GM18502 (cell line): ENCODE measurements around the gene MACROD2.

Source experiments
- ATAC-seq: cut with Tn5 transposase; IDR thresholded peaks from one replicate; pipeline ENCODE4 v1.9.1; 2021; ENCODE audit warnings: mild to moderate bottlenecking; ENCODE audit not compliant: unreplicated experiment, poor library complexity

MACROD2 gene

DNA sequence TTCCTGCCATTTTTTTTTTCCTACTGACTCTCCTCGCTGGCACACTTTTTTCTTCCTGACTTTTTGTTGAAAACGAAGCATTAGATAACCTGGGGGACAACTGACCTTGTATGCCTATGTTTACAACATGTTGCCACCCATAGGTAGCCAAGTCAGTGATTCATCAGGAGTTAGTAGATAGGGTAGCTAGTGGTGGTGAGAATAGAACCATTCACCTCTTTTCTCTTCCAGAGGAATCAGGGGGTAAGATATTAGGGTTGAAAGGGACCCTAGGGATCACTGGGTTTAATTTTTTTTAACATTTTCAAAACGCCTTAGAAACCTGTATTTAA, 770.0 kb downstream of the MACROD2 start:
- ATAC-seq, result no peak

DNA sequence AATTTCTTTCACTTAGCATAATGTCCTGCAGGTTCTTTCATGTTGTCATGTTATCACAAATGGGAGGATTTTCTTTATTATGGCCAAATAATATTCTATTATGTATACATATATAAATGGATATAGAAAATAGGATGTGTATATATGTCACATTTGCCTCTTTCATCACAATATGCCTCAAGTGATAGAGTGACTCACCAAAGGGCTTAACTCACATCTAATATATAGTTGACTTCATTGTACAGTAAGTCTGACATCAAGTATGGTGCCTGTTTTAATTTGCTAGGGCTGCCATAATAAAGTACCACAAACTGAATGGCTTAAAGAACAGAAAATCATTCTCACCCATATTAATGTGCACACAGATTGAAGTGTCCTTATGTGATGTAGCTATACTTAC, 778.2 kb downstream of the MACROD2 start:
- ATAC-seq, result no peak

DNA sequence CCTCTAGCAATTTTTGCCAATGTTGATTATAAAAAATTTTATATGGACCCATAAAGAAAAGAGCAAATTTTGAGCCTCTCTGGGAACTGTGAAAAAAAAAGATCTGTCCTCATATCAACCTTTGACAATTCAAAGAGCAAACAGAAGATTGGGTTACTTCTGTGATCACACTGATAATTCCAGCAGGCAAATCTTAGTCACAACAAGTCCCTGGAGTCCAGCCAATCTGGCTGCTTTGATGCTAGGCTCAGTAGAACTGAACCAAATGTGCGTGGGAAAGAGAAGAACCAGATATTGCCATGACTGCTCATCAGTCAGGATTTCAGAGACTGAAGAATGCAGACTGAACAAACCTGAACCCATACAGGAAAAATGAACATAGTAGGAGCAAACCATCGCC, 780.5 kb downstream of the MACROD2 start:
- ATAC-seq, result no peak

DNA sequence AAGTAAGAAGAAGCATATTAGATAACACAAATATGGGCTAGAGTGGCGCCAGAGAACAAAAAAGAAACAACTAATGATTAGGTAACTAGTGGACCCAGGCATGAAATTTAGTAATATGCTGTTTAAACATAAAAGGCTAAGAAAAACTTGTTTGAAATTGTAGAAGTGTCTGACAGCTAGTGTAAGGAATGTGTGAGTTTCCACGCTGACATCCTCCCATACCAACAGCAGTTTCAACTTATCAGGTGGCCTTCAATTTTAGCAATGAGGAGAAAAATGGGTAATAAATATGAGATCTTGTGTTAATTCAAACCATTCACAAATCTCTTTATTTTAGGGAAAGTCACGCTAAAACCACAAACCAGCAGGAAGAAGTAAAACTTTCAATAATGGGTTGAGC, 782.3 kb downstream of the MACROD2 start:
- no peak for ATAC-seq

DNA sequence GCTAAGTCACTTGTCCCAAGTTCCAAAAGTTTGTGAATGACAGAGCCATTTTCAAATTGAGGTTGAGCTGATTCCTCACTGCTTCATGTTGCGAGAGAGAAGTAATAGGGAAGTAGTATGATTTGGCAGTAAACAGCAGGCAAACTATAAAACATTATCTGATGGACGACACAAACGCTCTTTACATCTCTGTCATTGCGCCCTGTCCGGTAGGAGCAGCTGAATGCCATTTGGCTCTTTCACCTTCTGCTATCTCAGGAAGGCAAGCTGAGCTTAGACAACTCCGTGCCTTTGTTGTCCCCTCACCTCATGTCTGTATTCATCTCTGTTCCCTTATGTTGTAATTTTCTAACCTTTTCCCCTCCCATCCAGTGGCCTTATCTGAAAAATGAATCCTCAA, 782.8 kb downstream of the MACROD2 start:
- ATAC-seq, result no peak

DNA sequence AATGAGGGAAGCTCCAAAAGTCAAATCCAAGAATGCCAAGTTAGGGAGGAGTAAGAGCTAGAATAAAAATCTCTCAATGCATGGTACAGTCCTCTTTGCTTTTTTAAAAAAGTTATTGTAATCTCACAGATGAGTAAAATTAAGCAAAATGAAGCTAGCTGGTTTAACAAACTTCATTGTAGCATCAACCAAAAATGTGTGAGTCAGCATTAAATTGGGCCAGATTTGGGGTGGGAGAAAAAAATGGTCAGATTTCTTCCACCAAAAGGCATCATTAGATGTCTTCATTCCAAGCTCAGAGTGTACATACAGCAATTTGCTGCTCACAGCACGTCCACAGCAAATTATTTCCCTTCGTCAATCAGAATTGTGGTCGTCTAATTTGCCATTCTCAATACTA, 783.6 kb downstream of the MACROD2 start:
- ATAC-seq, result no peak

DNA sequence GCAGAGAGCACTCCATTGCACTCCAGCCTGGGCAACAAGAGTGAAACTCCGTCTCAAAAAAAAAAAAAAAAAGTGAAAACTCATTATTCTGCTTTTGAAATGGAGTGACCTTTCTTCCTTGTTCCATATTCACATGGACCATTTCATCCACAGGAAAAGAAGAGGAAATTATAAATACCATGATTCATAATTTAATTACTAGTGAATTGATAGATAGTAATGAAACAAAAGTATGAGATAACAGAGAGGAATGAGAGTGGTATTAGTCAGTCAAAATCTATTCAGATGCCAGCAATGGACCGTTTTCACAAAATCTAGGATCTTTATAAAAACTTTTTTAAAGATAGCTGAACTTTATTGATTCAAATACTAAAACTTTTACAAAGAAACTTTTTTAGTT, 785.2 kb downstream of the MACROD2 start:
- no peak for ATAC-seq

DNA sequence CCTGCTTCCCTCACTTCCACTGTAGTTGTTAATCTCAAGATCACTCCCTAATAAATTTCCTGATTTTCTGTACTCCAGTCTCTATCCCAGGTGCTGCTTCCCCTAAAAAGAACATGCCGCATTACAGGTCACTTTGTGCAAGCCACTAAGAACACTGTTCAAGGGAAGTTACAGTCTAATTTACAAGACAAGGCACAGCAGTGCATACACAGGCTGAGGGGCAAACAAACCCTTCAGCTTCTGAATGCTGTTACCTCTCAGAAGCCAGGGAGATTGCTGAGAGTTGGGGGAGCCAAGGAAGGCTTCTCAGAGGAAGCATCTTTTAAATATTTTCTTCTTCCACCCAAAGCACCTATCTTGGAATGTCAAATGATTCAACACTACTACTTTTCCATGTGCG, 787.4 kb downstream of the MACROD2 start:
- no peak for ATAC-seq

DNA sequence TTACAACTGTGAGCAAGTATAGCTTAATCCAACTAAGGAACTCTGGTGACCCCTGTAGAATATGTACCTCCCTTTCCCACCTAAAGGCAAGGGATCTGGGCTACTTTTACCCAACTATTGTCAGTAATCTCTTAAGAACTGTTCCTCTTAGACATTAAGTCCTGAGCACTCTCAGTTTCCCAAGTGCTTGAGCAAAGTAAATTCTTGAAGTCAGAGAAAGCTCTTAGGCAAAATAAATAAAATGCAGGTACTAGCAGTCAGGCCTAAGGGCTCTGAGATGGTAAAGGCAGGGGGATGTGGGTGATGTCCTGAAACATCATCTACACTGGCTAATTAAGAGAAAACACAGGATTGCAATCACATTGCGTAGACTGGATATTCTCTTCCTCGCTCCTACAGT, 788.5 kb downstream of the MACROD2 start:
- ATAC-seq, result no peak

DNA sequence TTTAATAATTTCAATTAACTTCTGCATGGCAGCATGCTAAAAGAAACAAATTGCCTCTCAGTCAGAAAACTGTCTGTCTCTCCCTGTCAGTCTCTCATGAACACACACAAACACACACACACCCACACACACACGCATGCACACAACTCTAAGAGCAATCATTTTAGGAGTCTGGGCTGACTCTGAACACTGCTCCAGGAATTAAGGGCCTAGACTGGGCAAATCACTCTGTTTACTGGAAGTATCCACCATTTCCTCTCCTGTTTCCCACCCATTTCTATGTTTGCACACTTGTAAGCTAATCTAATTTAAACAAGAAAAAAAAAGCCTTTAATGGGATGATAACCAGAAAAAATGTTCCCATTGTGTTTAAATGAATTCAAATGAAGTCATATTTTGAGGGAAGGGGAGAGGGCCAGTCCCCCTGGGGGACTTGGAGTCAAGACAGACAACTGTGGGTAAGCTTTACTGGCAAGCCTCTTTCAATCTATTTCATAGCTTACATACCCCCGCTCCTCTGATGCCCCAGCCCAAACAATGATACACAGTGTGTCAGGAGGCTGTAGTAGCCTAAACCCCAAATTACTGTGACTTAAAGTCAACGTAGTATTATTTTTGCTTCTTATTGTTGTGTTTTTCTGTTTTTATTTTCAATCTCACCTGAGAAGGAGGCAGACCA, 789.9 kb downstream of the MACROD2 start:
- no peak for ATAC-seq

DNA sequence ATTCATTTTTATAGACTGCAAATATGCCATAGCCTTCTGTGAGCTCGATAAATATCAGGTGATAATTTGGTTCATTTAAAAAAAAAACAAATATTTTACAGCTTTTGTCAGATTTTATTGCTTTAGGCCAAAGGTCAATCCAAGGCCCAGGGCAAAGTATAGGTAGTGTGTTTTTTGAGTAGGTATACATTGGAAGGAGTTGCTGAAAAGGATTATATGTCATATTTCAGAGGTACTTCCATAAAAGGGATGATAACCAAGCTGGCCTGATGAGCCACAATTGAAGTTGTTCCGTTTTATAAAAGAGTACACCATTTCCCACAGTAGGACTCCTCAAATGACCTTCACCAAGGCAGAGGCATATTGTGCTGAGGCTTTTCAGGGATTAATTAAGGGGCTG, 794.9 kb downstream of the MACROD2 start:
- ATAC-seq, result no peak

DNA sequence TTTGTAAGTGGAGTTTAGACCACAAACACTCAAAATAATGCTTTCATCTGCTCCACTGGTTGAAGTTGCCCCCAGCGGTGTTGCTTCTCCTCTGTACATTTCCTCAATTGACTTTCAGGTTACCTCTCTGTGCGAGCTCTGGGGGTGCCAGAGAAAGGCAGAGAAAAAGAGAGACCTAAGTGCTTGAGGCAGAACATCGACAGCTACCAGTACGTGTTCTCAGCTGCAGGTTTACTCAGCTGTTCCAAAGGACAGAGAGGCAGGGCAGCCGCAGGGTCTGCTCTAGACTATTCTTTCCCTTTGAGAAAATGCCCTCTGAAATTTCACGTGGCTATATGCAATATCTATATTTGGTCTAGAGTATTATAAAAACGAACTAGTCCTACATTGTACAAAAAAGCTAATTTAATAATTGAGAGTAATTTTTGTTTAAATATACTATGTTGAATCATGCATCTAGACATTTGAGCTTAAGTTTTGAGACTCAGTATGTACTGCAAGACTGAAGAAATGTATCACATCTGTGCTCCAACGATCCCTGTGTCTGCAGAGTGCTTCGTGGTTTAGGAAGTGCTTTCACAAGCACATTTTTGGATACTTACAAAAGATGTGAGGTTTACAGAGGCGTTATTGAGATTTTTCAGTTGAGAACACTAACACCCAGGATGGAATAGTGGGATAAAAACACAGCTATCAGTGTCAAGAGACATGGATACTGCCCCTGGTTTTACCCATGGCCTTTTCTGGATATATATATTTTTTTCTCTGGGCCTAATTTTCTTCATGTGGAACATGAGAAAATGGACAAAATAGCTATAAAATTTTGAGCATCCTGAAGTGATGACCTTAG, 795.7 kb downstream of the MACROD2 start:
- no peak for ATAC-seq

DNA sequence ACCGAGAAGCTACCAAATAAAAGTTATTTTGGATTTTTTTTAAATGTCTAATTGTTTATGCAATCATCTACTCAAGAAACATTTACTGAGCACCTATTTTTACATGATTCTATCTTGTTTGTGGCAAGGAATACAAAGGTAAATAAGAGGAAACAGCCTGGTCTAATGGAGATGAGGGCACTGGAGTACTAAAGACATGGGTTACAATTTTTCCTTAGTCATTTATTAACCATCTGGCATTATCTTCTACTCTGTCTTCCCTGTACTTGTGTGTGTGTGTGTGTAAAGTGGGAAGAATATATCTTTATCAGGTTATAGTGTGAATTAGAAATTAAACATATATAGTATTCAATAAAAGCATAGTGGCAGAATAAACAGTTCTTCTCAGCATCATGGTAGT, 797.6 kb downstream of the MACROD2 start:
- no peak for ATAC-seq

DNA sequence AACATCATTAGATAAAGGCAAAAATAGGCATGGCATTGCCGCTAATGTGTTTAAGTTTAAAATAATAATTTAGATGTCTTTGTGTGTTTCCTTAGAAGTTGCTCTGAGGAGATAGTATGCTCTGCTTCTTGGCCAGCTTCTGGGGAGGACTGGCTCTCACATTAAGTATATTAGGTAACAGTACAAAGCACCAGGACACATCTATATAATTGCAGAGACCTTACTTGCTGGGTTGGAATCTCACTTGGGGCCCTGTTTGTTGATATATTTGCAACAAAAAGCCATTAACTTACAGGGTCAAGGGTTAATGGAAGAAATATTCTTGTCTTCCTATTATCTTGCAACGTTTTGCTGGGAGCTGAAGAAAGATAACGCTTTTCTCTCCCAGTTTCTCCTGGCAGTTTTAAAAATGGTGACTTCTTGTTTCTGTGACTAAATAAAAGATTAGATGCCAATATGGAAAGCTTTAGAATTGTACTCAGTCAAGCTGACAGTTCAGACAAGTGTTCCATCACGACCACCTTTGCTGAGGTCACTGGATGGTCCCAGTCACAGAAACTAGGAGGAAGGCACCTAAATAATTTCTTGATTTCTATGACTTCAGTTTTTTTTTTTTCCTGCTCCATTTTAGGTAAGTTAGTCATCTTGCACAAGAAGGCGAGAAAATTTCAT, 804.4 kb downstream of the MACROD2 start:
- no peak for ATAC-seq

DNA sequence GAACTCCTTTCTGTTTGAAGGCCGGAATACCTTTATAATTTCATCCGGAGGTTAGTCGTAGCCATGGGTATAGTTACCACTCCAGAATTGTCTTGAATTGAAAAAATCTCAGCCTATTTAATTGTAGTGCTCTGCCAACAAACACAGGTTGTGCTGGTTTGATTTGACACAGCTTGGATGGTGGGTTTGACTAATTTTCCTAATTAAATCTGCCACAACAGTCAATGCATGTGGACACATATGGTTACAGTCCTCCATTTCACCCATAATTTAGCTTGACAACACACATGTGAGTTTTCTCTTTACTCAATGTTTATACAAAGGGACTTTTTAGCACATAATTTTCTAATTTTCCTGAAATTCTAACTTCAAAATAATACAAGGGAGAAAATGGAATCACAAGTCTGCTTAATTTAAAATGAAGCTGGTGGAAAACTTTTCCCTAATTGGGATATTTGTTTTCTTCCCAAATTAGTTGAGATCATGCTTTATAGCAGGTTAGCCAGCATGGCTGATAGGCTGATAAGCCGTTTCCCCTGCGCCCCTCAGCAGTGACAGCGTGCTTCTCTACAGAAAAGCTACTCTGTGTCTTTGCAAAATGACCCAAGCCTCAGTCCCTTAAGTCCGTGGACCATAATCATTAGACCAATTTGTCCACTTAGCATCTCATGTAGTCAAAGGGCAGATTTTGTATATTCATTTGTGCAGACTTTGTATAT, 805.5 kb downstream of the MACROD2 start:
- ATAC-seq, result no peak

DNA sequence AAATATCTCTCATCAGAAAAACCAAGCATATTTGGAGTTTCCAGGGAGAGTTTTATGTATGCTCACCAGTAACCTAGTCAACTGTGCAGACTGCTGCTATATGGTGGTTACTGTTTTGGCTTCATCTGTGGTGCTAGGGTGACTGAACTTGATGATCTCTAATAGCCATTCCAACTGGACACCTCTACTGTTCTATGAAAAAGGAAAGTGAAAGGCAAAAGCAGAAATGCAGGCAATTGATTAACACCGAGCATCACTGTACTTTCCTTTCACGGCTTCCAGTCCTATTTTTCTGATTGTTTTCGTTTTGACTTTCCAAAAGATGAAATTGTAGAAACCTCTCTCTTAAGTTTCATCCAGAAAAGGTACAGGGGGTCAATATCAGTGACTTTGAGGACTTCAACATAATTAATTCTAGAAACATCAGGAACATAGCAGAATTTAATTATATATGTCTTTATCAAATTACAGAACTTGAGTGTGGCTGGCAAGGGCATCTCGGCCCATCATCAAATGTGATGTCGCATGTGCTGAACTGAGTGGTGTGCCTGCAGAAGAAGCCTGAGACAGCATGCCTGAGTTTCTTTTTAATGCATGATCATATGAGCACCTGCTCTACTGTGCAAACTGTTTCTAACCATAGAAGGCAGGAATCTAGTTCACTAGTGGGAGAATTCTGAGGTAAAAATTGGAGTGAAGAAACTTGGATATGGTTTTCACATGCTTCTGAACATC, 806.4 kb downstream of the MACROD2 start:
- no peak for ATAC-seq

DNA sequence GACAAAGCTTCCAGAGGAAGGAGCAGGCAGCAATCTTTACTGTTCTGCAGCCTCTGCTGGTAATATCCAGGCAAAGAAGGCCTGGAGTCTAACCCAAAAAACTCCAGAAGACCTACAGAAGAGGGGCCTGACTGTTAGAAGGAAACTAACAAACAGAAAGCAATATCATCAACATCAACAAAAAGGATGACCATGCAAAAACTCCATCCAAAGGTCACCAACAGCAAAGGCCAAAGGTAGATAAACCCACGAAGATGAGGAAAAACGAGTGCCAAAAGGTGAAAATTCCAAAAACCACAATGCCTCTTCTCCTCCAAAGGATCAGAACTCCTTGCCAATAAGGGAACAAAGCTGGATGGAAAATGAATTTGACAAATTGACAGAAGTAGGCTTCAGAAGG, 811.9 kb downstream of the MACROD2 start:
- no peak for ATAC-seq

DNA sequence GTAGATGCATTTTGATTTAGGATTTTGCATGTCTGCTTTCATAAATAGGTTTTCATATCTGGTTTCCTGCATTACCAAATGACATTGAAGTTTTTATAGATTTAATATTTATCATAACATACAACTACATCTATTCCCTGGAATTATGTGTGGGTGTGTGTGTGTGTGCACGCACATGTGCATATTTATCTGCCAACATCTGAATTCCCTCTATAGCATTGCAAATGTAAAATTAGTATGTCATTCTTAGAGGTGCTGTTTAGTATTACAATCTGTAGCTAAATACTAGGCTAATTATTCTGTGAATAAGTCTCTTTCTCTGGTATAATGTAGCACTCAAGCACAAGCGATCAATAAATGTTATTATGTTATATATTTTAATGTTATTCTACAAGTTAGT, 820.0 kb downstream of the MACROD2 start:
- no peak for ATAC-seq

DNA sequence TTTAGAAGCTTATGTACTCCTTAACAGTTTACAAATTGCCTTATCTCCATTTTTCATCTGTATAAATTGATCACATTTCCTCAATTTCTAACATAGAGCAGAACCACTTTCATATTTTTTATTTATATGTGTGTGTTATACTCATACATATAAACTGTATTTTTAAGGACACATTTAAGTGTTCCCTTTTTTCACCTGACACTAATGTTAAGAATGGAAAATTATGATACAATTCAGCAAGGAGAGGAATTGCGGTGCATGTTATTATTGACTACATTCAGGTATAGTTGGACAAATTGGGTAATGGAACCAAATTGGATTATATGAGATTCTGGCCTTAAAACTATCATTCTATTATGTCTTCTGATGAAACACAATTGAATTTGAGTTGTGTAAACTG, 821.2 kb downstream of the MACROD2 start:
- ATAC-seq, result no peak

DNA sequence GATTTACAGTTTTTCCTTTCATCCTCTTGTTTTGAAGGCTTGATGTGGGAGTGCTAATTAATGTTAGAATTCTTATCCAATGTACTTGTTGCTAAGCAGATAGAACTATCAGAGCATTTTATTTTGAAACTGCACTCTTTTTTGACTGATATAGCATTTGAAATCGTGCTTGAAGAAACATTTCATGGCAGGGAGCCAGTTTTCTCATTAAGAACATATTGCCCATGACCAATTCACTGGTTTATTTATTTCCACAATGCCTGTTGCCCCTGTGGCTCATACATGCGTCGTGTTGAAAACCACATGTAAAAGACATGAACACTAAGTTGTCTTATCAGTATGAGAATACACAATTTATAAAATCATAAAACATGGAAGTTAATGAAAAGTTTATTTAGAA, 821.8 kb downstream of the MACROD2 start:
- no peak for ATAC-seq
